ENCODE results near the gene FCHSD2.

Gene FCHSD2

DNA sequence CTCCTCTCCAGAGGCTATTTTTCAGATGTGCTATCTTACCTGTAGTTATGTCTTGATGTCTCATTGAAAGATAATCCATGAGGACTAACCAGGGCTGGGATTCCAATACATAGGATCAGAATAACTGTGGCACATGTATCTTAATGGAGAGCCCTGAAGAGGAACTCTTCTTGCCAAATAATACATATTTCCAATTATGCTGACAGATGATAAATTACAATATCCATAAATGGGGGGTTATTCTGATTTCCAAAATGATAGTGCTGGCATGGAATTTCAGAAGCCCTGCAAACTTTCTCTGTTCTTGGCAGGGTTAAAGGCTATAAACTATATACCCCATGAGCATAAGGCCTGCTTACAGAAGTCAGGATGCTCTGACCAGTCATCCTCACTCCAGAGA is 173.7 kb downstream of the FCHSD2 start:
- no peak for DNase-seq (ENCODE audit: low spot score)

GRCh38 chr11:72965672-72966071 is 176.4 kb downstream of the FCHSD2 start:
- DNase-seq (ENCODE audit: low spot score) = no peak

DNA sequence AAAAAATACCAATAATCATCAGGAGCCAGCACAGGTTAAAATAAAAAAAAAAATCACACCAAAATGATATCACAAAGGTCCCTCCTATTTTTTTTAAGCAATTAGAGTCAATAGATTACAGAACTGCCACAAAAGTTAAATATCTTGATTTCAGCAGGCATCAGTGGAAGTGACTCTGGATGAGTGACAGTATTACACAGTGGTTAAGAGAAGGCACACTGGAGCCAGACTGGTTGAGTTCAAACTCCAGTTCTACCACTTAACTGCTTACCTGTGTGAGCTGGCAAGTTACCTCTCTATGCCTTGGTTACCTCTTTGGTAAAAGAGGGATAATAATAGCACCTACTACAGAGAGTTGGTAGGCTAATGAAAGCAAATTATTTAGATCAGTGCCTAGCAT is 179.4 kb downstream of the FCHSD2 start:
- DNase-seq (ENCODE audit: low spot score) = no peak

DNA sequence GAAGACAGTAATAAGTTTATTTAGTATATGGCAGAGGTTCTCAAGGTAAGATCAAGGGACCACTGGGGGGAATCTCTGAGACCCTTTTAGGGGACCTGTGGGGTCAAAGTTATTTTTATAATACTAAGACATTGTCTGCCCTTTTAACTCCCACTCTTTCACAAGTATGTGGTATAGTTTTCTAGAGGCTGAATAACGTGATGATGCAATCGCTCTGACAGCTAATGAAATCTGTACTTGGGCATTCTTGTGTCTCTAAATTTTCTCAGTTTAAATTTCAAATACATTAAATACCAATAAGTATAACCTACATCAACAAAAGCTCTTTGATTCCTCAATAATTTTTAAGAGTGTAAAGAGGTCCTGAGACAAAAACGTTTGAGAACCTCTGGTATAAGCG is 180.0 kb downstream of the FCHSD2 start:
- no peak for DNase-seq (ENCODE audit: low spot score)

DNA sequence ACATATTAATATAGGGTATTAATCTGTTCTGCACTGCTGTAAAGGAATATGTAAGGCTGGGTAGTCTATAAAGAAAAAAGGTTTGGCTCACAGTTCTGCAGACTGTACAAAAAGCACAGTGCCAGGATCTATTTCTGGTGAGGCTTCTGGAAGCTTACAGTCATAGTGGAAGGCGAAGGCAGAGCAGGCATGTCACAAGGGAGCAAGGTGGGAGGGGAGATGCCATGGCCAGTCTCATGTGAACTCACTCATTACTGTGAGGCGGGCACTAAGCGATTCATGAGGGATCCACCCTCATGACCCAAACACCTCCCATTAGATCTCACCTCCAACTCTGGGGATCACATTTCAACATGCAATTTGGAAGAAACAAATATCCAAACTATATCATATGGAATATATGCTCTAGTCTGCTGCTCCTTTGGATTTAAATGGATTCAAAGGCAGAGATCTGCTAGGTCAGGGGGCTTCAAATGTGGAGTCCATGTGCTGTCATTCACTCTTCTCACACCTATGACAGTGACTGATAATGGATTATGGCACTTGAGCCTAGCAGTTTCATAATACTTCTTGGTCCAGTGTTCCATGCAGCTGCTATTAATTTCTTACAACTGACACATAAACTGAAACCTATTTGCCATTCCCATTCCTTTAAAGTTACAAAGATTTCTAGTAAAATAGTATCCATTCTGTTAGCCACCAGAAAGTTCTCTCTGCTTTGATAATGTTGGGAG is 182.0 kb downstream of the FCHSD2 start:
- no peak for DNase-seq (ENCODE audit: low spot score)

DNA sequence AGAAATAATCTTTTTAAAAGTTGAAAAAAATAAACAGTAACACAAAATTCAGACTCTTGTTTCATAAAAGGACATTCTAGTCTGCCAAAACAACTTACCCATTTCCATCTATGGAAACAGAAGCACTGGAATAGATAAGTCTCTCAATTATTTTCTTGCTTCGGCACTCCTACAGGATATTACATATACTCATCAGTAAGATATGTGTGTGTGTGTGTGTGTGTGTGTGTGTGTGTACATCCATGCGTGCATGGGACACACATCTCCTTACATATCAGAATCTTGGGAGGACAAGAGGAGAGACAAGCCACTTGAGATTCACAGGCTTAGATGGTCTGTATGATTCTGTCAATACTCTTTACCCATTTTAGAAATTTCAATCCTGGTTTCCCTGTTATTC is 183.3 kb downstream of the FCHSD2 start:
- peak; percentile 5 for DNase-seq (ENCODE audit: low spot score)

- no peak for DNase-seq (ENCODE audit: low spot score)
Observed at GRCh38 chr11:72955466-72955865, 186.7 kb downstream of the FCHSD2 start.

- no peak for DNase-seq (ENCODE audit: low spot score)
Observed at GRCh38 chr11:72954860-72955259, 187.3 kb downstream of the FCHSD2 start.

DNA sequence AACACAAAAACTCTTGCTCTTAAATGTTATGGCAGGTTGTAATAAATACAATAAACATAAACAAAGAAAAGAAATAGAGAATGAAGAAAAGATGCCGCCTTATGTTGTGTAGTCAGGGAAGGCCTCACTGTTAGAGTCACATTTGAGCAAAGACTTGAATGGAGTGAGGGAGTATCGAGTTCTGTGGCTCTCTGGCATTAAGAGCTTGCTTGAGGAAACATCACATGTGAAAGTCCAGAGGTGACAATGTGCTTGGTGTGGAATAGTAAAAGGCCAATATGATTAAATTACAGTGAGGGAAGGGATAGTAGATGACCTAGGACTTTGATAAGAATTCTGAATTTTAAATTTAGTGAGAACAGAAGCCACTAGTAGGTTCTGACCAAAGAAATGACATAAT is 188.5 kb downstream of the FCHSD2 start:
- no peak for DNase-seq (ENCODE audit: low spot score)

DNA sequence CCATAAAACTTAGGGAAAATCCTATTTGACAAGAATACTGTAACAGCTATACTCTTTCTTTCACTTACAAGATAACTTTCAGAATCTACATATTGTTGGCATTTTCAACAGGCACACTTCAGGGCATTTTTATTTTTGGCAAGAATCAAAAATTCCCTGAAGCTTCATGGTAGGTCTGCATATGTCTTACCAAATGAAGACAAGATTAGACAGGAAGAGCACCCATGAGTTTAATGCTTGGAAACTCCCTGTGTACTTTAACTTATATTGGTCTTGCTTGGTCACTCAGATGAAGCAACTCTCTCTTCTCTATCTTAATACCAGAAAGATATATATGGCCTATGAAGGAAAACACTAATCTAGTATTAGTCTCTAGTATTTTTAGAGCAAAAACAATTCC is 190.2 kb downstream of the FCHSD2 start:
- DNase-seq (ENCODE audit: low spot score) = no peak

- no peak for DNase-seq (ENCODE audit: low spot score)
Observed at GRCh38 chr11:72951193-72951592, 190.9 kb downstream of the FCHSD2 start.

- DNase-seq (ENCODE audit: low spot score) = no peak
Observed at GRCh38 chr11:72950685-72951084, 191.4 kb downstream of the FCHSD2 start.

GRCh38 chr11:72947229-72947628 is 194.9 kb downstream of the FCHSD2 start:
- DNase-seq (ENCODE audit: low spot score) = no peak

DNA sequence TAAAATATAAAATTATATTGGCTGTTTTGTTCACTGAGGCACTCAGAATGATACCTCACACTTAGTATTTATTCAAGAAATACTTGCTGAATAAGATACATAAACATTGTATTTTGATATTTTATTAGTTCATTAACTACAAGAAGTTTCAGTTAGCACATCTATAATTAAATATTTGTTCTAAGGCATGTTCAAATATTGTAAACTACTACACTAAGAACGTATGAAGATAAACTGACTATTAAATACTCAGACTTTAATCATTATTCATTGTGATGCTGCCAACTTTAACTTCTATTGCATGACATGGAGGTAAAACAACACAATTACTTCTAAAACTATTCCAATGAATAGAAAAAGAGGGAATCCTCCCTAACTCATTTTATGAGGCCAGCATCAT is 198.5 kb downstream of the FCHSD2 start:
- no peak for DNase-seq (ENCODE audit: low spot score)

GRCh38 chr11:72940417-72940816 is 201.7 kb downstream of the FCHSD2 start:
- no peak for DNase-seq (ENCODE audit: low spot score)

DNA sequence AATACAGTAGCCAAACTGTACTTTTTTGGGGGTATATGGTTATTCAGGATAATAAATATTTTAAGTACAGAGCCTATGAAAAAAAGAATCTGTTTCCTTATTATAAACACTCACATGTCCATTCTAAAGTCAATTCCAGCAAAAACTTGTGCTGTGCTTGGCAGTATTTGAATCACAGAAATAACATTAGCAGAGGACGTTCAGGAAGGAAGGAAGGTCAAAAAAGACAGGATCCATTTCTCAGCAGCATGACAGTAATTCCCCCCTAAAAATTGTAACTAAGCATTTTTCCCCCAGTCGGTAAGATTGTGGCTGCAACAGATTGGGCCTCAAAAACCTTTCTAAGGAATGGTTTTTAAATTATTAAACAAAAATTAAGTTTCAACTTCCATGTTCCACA is 203.1 kb downstream of the FCHSD2 start:
- DNase-seq (ENCODE audit: low spot score) = no peak

DNA sequence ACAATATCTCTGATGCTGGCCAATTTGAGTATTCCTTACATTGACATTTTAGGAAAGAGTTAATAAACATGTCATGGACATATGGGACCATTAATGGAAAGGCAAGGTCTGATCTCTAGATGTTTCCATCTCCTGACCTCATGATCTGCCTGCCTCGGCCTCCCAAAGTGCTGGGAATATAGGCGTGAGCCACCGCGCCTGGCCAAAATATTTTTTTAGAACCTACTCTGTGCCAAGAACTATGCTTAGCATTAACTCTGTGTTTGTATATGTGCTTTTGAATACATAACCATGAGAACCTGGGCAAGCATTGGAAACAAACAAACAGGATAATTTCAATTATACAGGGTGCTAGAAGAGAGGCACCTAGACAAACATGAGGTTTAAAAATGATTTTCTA is 204.7 kb downstream of the FCHSD2 start:
- no peak for DNase-seq (ENCODE audit: low spot score)

DNA sequence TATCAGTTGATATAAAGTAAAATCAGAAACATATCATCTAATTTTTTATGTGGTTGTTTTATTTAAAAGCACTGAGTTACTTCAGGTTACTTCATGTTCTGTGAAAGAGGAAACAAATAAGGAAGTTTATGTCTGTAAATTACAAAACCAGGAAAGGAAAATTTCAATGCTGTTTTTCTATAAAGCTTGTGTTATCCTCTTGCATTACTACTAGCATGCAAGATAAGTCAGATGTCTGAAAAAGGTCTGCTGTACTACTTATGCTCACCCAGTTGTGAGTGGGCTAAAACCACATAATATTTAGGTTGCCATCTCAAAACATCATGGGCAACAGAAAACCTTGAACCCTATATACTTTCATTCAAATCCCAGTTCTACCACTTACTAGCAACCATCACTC is 206.4 kb downstream of the FCHSD2 start:
- DNase-seq (ENCODE audit: low spot score) = no peak

- no peak for DNase-seq (ENCODE audit: low spot score)
Observed at GRCh38 chr11:72932132-72932570, 210.0 kb downstream of the FCHSD2 start.

- no peak for DNase-seq (ENCODE audit: low spot score)
Observed at GRCh38 chr11:72930008-72930407, 212.1 kb downstream of the FCHSD2 start.

DNA sequence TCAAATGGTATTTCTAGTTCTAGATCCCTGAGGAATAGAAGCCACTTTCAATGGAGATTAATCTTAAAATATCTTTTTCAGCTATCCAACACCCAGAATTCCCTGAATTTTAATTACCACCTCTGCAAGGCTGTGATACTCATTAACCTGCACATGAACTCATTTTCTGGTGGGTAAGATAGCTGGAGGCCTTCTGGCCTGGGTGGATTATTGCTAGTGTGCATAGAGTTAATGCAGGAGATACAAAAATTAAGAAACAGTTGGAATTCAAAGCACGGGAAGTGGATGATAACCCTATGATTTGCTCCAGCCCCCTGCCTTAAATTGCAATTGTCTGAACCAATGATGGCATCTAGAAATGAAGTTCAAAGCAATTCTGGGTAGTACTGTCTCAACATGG is 212.9 kb downstream of the FCHSD2 start:
- no peak for DNase-seq (ENCODE audit: low spot score)

DNA sequence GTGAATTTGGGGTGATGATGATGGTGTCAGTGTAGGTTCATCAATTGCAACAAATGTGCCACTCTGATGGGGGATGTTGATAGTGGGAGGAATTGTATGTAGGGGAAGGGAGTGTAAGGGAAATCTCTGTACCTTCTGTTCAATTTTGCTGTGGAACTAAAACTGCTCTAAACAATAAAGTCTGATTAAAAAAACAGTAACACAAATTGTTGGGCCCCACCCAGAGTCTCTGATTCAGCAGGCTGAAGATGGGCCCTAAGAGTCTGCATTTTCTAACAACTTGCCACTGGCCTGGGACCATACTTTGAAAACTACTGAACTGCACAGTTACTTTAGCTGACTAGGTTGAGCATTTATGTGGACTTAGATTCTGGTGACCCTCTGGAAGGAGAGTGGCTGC is 214.7 kb downstream of the FCHSD2 start:
- DNase-seq (ENCODE audit: low spot score) = no peak

DNA sequence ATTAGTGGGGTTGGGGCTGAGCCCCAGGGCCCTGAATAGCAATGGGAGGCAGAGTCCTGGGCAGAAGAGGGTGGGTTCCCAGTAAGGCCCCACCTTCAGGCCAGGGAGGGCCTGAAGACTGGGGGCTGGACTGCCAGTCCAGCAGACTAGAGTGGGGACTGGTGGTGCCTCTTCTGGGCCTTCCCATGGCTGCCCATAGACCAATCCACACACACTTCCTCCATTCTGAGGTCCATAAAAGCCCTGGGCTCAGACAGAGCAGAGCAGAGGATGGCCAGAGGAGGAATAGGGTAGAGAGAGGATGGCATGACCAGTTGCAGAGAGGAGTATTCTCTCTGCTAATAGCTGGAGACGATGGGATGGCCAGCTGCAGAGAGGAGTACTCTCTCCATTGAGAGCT is 216.0 kb downstream of the FCHSD2 start:
- no peak for DNase-seq (ENCODE audit: low spot score)

GRCh38 chr11:72925656-72926055 is 216.5 kb downstream of the FCHSD2 start:
- no peak for DNase-seq (ENCODE audit: low spot score)

All from hepatic stellate cell (primary cell).